SU-DHL-6 (cell line): ENCODE data around the gene SLC30A4.

Experiments
- H2AFZ ChIP-seq: fragments of 200-600 bp; sonication (generic); 2 replicates; pipeline ENCODE4 v1.6.1; 2014; ENCODE audit warnings: low read depth, mild to moderate bottlenecking, moderate library complexity, mixed read lengths, antibody characterized with exemption, low read length; ENCODE audit not compliant: severe bottlenecking
- H3F3A ChIP-seq: fragments of 200-600 bp; shearing (Covaris generic); 2 replicates; pipeline ENCODE4 v1.6.0; 2016; ENCODE audit warnings: antibody characterized with exemption, mild to moderate bottlenecking; ENCODE audit not compliant: insufficient read depth
- H3K27ac ChIP-seq: fragments of 200-600 bp; sonication (generic); 2 replicates; pipeline ENCODE4 v1.5.1; 2016; ENCODE audit warnings: low read depth, mild to moderate bottlenecking, low read length, moderate library complexity, mixed read lengths
- H3K27me3 ChIP-seq: fragments of 200-600 bp; sonication (generic), shearing (Covaris generic); 2 replicates; pipeline ENCODE4 v1.6.0; 2014; ENCODE audit warnings: mild to moderate bottlenecking, low read length
- H3K36me3 ChIP-seq: fragments of 200-600 bp; sonication (generic); 2 replicates; pipeline ENCODE4 v1.6.1; 2014; ENCODE audit warnings: mild to moderate bottlenecking, low read length, mixed read lengths
- H3K4me2 ChIP-seq: fragments of 300-600, 200-600 bp; shearing (Covaris generic), sonication (generic); 2 replicates; pipeline ENCODE4 v1.6.0; 2014; ENCODE audit warnings: low read length, low read depth, mild to moderate bottlenecking; ENCODE audit not compliant: poor library complexity, severe bottlenecking
- H3K4me3 ChIP-seq: fragments of 200-600 bp; sonication (generic); 2 replicates; pipeline ENCODE4 v1.5.1; 2014; ENCODE audit warnings: antibody characterized with exemption, low read length, mild to moderate bottlenecking, mixed read lengths; ENCODE audit not compliant: insufficient read depth, poor library complexity, severe bottlenecking
- H3K79me2 ChIP-seq: fragments of 200-600 bp; sonication (generic); 2 replicates; pipeline ENCODE4 v1.6.1; 2014; ENCODE audit warnings: mild to moderate bottlenecking, low read length, moderate library complexity; ENCODE audit not compliant: insufficient read depth
- H3K9ac ChIP-seq: fragments of 200-600 bp; sonication (generic); 2 replicates; pipeline ENCODE4 v1.7.0; 2014; ENCODE audit warnings: mild to moderate bottlenecking, low read length
- H3K9me2 ChIP-seq: fragments of 200-600 bp; sonication (generic); replicated peaks from 2 replicates; pipeline ENCODE4 v1.6.1; 2014; ENCODE audit warnings: low read length; ENCODE audit not compliant: insufficient read depth
- H3K9me3 ChIP-seq: fragments of 200-600 bp; sonication (generic); 2 replicates; pipeline ENCODE4 v1.6.1; 2014; ENCODE audit warnings: low read length, mixed read lengths; ENCODE audit not compliant: insufficient read depth
- H4K20me1 ChIP-seq: fragments of 200-600 bp; sonication (generic); 2 replicates; pipeline ENCODE4 v1.6.1; 2014; ENCODE audit warnings: low read depth, mild to moderate bottlenecking, antibody characterized with exemption, low read length, moderate library complexity, mixed read lengths
- EZH2phosphoT487 ChIP-seq: fragments of 200-600 bp; sonication (generic), shearing (Covaris generic); conservative IDR thresholded peaks from 2 replicates; pipeline ENCODE4 v1.6.1; 2018; ENCODE audit warnings: mild to moderate bottlenecking, antibody characterized with exemption, low read length, moderate library complexity, mixed read lengths
- TF ChIP-seq, protein P1 (sequence below): fragments of 200-600 bp; sonication (generic); IDR thresholded peaks from one replicate; pipeline ENCODE4 v1.5.1; 2017; ENCODE audit warnings: antibody characterized with exemption, mild to moderate bottlenecking, low read length, moderate library complexity; ENCODE audit not compliant: insufficient read depth, poor library complexity, severe bottlenecking

The SLC30A4 gene

GRCh38 chr15:45497261-45497660, 25.3 kb downstream of the SLC30A4 start:
- H3K9ac ChIP-seq, result no peak overlapping the region
- no peaks in the 10 kb centered on the region for H3K79me2 ChIP-seq
- H2AFZ ChIP-seq, result no peak overlapping the region
- TF ChIP-seq, protein P1, sequence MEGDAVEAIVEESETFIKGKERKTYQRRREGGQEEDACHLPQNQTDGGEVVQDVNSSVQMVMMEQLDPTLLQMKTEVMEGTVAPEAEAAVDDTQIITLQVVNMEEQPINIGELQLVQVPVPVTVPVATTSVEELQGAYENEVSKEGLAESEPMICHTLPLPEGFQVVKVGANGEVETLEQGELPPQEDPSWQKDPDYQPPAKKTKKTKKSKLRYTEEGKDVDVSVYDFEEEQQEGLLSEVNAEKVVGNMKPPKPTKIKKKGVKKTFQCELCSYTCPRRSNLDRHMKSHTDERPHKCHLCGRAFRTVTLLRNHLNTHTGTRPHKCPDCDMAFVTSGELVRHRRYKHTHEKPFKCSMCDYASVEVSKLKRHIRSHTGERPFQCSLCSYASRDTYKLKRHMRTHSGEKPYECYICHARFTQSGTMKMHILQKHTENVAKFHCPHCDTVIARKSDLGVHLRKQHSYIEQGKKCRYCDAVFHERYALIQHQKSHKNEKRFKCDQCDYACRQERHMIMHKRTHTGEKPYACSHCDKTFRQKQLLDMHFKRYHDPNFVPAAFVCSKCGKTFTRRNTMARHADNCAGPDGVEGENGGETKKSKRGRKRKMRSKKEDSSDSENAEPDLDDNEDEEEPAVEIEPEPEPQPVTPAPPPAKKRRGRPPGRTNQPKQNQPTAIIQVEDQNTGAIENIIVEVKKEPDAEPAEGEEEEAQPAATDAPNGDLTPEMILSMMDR, result no peak
- no peak for TF ChIP-seq EZH2phosphoT487
- no peak overlapping the region for H3K4me2 ChIP-seq
- no peaks in the 10 kb centered on the region for H4K20me1 ChIP-seq
- no peaks in the 10 kb centered on the region for H3K9me2 ChIP-seq
- H3K36me3 ChIP-seq, result no peaks in the 10 kb centered on the region
- no peaks in the 10 kb centered on the region for H3F3A ChIP-seq
- H3K4me3 ChIP-seq, result no peak overlapping the region
- no peaks in the 10 kb centered on the region for H3K27me3 ChIP-seq
- H3K27ac ChIP-seq, result no peak overlapping the region
- no peaks in the 10 kb centered on the region for H3K9me3 ChIP-seq

GRCh38 chr15:45496658-45497057, 25.9 kb downstream of the SLC30A4 start:
- H3K4me2 ChIP-seq, result no peak overlapping the region
- no peaks in the 10 kb centered on the region for H3K79me2 ChIP-seq
- no peaks in the 10 kb centered on the region for H3K9me3 ChIP-seq
- no peaks in the 10 kb centered on the region for H4K20me1 ChIP-seq
- H3K27me3 ChIP-seq, result no peaks in the 10 kb centered on the region
- no peak overlapping the region for H3K27ac ChIP-seq
- no peaks in the 10 kb centered on the region for H3K9me2 ChIP-seq
- H3F3A ChIP-seq, result no peaks in the 10 kb centered on the region
- no peaks in the 10 kb centered on the region for H3K36me3 ChIP-seq
- H2AFZ ChIP-seq, result no peak overlapping the region
- TF ChIP-seq, protein P1, result no peak
- no peak for TF ChIP-seq EZH2phosphoT487
- H3K9ac ChIP-seq, result no peak overlapping the region
- no peak overlapping the region for H3K4me3 ChIP-seq

- Histone ChIP-seq H3K9me3 (no peaks in the 10 kb centered on the region), H4K20me1 (no peaks in the 10 kb centered on the region), H3F3A (no peaks in the 10 kb centered on the region), H3K4me2 (no peak overlapping the region), H2AFZ (no peak overlapping the region), H3K9me2 (no peaks in the 10 kb centered on the region), H3K9ac (no peak overlapping the region), H3K27ac (no peak overlapping the region), H3K79me2 (no peaks in the 10 kb centered on the region), H3K36me3 (no peaks in the 10 kb centered on the region), H3K27me3 (no peaks in the 10 kb centered on the region), H3K4me3 (no peak overlapping the region)
- TF ChIP-seq, protein P1, result no peak
- no peak for TF ChIP-seq EZH2phosphoT487
These were observed 27.0 kb downstream of the SLC30A4 start for GRCh38 chr15:45495588-45495987.
